Right ventricle myocardium superior (tissue), 1 donor: ENCODE data around the gene ARHGAP21. TPM values are rescaled to one million over a fixed set of nuclear protein-coding genes. Genes with fewer than 3 reads are reported as not detected.

Experiments used
- ATAC-seq: fragments of 200-7000 bp; cut with Tn5 transposase; one replicate; pipeline ENCODE4 v1.9.1; 2020; ENCODE audit warnings: mild to moderate bottlenecking; ENCODE audit not compliant: poor library complexity
- DNase-seq: peaks from one replicate; pipeline ENCODE4 v3.0.0-alpha.2; 2020
- intact Hi-C: fragments of 100-400 bp; cut with DNase I; formaldehyde crosslinking; loops from one replicate; pipeline ENCODE4 v1.11.2; 2022
- total RNA-seq: library from RNA; stranded (reverse); fragmentation: NEBNext Ultra II Directional; extraction: Animal tissue kit (Norgen Biotek cat#: 25700); gene quantifications from one replicate; pipeline ENCODE4 v1.2.1, GENCODE V29; 2021
- donor health status: DM: no; HTN: yes; CAD: no; lungs with severe emphysema.

ARHGAP21 gene
- total RNA-seq, 1 donor from 2014 or later: 52.3 TPM

DNA sequence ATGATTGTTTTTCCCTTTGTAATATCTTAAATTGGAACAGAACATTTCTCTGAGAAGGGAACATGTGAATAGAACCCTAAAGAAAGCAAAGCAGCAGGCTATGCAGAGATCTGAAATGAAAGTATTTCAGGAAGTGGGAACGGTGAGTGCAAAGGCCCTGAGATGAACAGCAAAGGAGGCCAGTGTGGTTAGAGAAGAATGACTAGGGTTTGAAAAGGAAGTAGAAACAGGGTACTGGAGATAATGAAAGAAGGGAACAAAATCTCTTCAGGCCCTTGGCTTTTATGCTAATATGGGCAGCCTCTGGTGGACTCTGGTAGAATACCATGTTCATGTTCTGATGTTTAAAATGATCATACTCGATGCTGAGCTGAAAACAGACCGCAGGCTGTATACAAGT is 22.2 kb downstream of the ARHGAP21 start:
- intact Hi-C loops: no loop called here
- ATAC-seq (no peak), DNase-seq (no peak)

DNA sequence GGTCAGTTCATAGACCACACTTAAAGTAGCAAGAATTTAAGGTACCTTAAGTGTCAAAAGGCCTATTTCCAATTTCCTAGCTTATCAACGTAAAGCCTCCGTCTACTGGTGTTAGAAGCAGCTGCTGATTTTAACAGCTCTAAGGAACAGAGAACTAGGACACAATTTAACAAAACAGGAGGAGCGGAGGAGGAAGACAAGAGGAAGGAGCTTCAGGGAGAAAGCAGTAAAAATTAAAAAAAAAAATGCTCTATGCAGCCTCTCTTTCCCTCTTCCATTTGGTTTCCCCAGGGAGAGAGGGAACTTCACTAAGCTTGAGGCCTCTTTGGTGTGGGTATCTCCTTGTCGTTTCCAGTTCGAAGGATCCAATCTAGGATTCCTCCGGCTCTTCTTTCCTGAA is 22.7 kb downstream of the ARHGAP21 start:
- no peak for DNase-seq
- intact Hi-C loops: no loop called here
- ATAC-seq: no peak

DNA sequence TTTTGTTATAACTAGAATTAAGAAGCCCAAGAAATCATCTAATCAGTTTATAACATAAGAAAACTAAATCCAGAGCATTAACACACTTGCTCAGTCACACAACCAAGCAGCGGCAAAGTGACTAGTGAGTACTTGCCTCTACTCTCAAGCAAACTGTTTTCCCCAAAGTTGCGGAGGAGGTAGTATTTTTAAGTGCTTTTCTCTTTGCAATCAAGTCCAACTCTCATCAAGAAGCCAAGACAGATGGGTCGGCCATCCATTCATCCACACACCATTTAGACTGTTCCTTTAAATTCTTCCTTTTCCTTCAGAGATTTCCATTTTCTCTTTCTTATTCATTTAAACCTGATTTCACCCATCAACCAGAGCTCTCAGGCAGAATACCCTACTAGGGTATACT is 25.4 kb downstream of the ARHGAP21 start:
- intact Hi-C loops: no loop called here
- no peak for DNase-seq
- ATAC-seq: no peak

DNA sequence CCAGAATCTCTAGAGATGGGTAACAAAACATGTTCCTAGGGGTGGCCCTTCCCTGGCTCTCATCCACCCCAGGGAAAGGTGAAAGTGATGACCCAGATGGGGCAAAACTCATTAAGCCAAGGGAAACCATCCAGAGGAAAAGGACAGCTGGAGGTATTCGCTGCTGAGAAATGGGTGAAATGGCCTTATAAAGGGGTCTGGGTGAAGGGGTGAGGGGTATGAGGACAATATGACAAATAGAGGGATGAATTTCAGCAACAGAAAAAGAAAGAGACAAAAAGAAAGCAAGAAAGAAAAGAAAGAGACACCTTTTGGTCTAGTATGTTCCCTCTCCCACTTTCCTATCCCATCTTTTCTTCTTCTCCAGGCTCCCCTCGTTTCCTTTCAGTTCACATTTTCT is 26.6 kb downstream of the ARHGAP21 start:
- ATAC-seq (no peak), DNase-seq (no peak)
- intact Hi-C loops: no loop called here

DNA sequence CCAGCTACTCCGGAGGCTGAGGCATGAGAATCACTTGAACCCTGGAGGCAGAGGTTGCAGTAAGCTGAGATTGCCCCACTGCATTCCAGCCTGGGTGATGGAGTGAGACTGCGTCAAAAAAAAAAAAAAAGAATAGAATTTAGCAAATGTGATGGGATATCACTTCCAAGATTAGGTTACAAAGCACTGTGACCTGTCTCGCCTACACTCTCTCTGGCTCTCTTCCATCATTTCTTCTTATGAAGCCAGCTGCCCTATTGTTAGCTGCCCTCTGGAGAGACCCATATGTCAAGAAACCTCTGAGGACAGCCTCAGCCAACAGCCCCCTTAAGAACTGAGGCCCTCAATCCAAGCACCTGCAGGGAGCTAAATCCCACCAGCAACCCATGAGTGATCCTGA is 28.2 kb downstream of the ARHGAP21 start:
- ATAC-seq: peak; percentile 72
- no peak for DNase-seq
- intact Hi-C loops: no loop called here

DNA sequence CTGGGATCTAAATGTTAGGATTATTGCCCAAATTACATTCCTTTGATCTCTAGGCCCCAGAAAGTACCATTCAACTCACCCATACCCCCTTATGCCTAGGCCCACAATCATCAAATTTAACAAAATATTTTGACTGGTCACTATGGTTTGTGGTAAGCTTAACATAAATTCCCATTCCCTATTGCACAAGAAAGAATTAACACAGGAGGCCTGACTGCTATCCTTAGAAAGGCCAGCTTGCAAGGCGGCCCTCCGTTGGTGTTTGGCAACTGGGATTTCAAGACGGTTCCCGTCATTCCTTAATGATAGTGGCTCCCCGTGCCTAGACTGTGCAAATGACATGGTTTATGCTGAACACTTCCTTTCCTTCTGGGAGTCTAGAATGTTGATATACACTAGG is 29.6 kb downstream of the ARHGAP21 start:
- intact Hi-C loops: no loop called here
- DNase-seq (no peak), ATAC-seq (no peak)

DNA sequence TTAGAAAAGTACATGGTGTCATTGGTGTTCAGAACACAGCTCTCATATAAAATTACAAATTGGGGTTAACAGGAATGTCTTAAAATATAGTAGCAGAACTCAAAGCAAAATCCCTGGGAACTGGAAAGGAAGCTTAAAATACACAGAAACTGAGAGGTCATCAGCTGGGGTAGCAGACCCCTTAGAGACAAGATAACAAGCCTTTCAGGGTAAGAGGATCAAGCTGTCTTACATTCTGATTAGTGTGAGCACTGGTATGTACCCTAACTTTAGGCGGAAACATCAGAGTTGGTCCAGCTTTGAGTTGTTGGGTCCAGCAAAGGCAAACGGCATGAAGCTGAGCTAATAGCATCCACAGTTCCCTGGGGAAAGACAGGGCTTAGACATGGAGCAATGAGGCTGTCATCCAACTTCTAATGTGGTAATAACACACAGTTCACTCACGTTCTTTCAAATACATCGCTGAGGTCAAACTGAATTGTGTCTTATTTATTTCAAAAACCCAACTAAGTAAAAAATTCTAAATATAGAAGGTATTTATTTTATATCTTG is 32.6 kb downstream of the ARHGAP21 start:
- intact Hi-C loops: no loop called here
- ATAC-seq (peak; percentile 79), DNase-seq (no peak)

DNA sequence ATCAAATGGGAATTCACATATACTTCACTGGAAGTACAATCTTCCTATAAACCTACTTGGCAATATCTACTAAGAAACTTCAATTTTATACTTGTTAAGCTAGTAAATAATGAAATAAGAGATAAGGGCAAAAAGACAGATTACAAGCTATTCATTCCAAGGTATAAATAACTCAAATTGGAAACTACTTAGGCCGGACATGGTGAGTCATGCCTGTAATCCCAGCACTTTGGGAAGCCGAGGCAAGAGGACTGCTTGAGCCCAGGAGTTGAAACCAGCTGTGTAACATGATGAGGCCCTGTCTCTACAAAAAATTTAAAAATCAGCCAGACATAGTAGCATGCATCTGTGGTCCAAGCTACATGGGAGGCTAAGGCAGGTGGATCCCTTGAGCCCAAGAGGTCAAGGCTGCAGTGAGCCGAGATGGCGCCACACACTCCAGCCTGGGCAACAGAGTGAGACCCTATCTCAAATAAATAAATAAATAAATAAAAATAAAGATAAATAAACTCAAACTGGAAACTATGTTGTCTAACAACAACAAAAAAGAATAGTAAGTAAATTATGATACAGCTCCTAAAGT is 37.6 kb downstream of the ARHGAP21 start:
- DNase-seq: no peak
- ATAC-seq: peak; percentile 54
- intact Hi-C loops: no loop called here

DNA sequence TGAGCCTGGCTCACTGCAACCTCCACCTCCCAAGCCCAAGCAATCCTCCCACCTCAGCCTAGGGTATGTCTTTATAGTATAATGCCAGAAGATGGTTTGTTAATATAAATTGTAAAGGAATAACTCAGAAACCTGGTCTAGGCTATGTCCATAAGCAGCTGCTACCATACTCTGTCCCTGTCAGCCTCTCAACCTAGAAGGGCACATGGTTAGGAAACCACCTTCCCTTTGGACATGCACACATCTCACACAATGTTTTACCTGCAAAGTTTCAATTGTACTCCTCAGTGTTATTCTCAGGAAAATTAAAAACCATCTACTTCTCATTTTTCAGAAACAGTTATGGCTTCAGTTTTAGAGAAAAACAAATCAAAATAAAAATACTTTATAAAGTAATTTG is 40.1 kb downstream of the ARHGAP21 start:
- intact Hi-C loops: no loop called here
- ATAC-seq (no peak), DNase-seq (no peak)

DNA sequence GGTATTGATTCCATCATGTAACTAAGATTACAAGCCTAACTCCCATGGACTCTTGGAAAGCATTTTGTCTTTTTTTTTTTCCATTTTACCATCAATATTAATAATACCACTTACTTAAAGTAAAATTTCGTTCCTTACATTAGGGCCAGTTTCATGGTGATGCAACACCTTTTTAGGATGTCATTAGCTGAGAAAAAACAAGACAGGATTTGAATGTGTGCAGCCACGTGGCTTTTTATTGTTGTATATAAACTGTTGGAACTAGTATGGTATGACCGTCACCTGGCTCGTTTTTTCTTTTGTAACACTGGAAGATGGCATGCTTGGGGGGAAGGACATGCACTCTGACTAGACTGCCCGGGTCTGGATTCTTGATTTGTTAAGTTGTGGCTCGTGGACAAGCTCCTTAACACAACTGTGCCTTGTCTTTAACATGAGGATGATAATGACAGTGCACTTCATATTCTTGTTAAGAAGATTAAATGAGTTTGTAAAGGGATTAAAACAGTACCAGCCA is 42.1 kb downstream of the ARHGAP21 start:
- peak; percentile 42 for ATAC-seq
- no peak for DNase-seq
- intact Hi-C loops: no loop called here

DNA sequence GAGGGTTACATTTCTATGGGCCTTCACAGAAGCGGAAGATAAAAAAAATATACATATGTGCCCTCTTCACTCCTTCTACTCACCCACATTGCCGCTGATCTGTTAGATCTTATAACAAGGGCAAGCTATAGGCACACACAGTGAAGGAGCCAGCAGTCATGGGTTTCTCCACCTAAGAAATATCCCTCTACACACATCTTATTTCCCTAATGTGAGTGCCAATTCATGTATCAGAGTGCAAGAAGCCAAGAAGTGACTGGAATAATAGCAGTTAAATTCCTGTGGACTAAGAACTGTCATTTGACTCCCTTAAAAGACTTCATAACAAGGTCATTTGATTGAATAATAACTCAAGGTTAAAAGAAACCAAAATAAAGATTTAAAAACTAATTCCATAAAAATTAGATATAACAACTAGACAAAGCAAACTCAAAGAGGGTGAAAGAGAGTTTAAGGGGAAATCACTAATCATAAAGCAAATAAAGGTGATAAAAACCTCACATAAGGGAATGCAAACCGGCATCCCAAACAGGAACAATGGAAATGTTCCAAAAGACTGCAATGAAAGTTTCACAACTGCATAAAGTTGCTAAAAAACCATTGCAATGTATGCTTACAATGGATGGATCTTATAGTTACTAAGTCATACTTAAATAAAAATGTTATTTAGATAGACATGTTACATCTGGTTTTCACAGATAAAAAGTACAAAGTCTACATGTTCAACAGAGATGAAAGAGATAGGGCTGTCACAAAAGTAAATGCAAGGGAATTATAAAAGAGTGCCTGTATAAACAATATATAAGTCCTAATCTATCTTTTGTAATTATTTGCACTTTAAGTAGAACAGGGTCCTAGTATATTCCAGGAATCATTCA is 42.8 kb downstream of the ARHGAP21 start:
- intact Hi-C loops: no loop called here
- ATAC-seq (peak; percentile 38), DNase-seq (no peak)

DNA sequence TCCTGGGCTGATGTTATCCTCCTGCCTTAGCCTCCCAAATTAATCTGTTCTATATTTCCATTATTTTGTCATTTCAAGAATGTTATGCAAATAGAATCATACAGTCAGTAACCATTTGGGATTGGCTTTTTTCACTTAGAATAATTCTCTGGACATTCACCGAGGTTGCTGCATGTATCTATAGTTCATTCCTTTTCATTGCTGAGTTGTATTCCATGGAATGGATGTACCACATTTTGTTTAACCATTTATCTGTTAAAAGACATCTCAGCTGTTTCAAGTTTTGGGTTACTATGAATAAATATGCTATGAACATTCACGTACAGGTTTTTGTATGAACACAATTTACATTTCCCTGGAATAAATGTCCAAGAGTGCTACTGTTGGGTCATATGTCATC is 44.9 kb downstream of the ARHGAP21 start:
- intact Hi-C loops: no loop called here
- DNase-seq (no peak), ATAC-seq (no peak)

DNA sequence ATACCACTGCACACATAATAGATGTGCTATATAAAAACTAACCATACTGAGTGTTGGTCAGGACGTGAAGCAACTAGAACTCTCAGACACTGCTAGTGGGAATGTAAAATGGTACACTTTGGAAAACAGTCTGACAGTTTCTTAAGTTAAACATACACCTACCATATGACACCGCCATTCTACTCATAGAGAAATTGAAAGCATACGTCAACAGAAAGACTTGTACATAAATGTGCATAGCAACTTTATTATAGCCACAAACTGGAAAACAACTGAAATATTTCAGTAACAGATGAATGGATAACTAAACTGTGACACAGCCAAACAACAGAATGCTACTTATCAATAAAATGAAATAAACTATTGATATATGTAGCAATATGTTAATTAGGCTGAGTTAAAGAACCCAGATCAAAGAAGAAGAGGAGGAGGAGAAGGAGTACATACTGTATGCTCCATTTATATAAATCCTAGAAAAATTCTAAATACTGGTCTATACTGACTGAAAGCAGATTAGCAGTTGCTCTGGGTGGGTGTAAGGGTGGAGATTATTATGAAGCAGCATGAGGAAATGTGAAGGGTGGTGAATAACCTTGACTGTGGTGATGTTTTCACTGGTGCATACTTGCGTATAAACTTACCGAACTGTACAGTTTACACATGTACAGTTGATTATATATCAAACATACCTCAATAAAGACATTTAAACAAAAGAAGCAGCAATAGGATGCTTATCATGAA is 48.6 kb downstream of the ARHGAP21 start:
- intact Hi-C loops: no loop called here
- no peak for DNase-seq
- ATAC-seq: no peak

DNA sequence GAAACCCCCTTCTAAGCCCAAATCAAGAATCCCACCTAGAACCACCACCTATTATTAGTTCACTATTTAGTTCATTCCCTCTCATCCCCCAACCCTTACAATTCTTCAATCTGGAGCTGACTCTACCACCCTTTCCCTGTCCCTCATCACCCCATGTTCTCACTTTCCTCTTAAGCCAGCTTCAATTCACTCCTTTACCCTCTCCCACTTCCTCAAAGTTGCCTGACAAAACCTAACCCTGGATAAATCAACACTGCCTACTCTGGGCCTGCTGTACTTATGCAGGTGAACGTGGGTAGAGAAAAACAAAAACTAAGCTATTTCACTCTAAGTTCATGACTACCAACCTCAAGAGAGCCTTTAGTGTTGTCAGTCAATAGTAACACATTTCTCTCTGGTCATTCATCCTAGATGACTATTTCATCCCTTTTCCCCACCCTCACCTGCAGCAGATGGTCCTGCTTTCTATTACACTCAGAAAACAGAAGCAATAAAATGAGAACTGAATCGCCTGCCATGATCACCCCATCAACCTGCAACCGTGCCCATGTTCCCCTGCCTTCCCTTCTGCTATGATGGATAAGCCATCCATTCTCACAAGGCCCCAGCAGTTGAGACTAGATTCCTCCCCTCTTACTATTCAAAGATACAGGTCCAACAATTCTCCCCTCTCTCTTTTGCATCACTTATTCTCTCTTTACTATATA is 52.6 kb downstream of the ARHGAP21 start:
- DNase-seq: no peak
- ATAC-seq: no peak
- intact Hi-C loops: no loop called here

DNA sequence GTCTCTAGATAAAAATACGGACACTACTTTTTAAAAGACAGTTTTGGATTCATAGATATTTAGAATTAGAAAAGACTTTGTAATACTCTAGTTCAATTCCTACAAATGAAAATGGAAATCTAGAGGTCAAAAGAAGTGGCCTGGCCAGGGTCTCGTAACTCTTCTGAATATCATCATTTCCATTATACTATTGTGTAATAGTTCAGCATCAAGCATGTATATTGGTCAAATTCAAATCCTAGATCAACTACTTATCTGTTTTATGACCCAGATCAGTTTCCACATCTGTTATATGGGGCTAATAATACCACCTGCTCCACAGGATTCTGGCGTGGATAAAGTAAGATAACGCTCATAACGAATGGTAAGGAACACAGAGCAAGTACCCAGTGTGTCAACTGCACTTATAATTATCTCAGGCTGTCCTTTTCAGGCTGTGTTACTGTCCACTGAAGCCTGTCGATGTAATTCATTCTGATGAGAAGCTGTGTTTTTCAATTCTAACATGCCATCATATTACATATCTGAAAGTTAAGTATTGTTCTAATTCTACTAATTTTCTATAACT is 54.3 kb downstream of the ARHGAP21 start:
- peak; percentile 55 for ATAC-seq
- intact Hi-C loops: no loop called here
- DNase-seq: no peak

DNA sequence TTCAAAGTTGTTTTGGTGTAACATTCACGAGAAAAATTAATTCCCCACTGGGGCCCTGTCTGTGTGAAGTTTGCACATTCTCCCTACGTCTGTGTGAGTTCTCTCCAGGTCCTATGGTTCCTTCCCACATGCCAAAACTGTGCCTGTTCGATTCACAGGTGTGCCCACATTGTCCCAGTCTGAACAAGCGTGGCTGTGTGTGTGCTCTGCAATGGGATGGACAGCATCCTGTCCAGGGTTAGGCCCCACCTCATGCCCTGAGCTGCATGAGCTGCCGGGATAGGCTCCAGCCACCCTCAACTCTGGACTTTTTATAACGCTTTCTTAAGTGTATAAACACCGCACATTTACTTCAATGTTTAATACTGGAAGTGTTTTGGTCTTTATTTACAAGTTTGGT is 55.4 kb downstream of the ARHGAP21 start:
- intact Hi-C loops: no loop called here
- no peak for DNase-seq
- ATAC-seq: no peak

DNA sequence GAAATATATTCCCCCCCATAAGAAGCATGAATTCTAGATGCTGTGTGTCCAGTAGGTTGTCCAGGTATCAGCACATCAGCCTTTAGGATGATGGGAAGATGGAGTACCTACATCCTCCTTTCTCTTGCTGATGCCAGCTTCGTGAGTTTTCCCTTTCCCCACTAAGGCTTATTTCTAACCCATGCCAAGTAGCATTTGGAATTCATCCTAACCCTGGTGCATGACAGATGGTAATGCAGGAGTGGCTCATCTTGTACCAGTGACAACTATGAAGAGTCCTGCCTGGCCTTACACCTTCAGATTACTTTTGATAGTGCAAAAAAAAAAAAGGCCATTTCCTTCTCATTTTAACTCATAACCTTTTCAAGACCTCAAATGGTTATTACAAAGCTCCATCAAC is 58.7 kb downstream of the ARHGAP21 start:
- no peak for DNase-seq
- ATAC-seq: no peak

DNA sequence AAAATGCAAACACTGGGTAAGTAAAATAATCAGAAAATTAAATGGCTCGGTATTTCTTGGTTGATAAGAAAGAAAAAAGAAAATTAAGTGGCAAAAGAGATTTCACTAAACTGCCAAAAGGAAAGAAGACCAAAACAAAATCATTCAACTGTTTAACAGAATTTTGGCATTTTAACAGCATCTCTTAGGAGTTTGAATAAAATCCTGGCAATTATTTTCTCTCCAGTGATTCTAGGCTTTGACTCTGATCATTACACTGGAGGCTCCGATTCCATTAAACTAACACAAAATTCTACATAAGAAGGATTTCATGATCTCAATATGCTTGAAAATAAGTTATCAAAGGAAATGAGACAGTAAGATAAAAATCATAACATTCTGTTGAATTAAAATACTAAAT is 62.3 kb downstream of the ARHGAP21 start:
- DNase-seq: no peak
- intact Hi-C loops: no loop called here
- ATAC-seq: no peak

More for the DNA sequence above, 58.7 kb downstream of the ARHGAP21 start:
- intact Hi-C loops: no loop called here
